NCI-H82 treated with DMSO at 0.1 percent for 48 hours (cell line): ENCODE results near the gene HSPB2.
"Not testable (repeated sequence)": the region's sequence is repeated elsewhere in the genome, so short reads cannot be mapped to it uniquely, and the experiment has no call there.

ENCODE experiments used
- DNase-seq: peaks from one replicate; lab custom pipeline; 2025; ENCODE audit not compliant: unreplicated experiment; lab: John Stamatoyannopoulos, UW

The HSPB2 gene

DNA sequence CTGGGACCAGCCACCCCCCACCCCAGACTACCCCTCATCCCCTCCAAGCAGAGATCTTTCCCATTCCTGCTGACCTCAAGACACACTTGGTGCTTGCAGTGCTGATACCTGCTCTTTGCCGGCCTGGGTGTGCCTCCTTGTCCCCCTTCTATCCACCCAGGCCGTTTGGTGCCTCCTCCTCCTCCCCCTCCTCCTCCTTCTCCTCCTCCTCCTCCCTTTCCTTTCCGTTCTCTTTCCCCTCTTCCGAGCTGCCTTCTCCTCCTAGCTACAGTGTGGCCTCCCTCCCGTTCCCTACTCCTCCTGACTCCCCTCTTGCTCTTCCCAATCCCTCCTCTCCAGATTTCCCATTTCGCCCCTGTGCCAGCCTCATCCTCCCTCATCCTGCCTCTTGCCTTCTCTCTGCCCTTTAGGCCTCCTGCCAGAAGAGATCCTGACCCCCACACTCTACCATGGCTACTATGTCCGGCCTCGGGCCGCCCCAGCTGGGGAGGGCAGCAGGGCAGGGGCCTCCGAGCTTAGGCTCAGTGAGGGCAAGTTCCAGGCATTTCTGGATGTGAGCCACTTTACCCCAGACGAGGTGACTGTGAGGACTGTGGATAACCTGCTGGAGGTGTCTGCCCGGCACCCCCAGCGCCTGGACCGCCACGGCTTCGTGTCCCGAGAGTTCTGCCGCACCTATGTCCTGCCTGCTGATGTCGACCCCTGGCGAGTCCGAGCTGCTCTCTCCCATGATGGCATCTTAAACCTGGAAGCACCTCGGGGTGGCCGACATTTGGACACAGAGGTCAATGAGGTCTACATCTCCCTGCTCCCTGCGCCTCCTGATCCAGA lies 712 bp downstream of the HSPB2 start:
- no peak for DNase-seq

GRCh38 chr11:111913997-111914396 lies 1.5 kb downstream of the HSPB2 start:
- DNase-seq, result no peak

DNA sequence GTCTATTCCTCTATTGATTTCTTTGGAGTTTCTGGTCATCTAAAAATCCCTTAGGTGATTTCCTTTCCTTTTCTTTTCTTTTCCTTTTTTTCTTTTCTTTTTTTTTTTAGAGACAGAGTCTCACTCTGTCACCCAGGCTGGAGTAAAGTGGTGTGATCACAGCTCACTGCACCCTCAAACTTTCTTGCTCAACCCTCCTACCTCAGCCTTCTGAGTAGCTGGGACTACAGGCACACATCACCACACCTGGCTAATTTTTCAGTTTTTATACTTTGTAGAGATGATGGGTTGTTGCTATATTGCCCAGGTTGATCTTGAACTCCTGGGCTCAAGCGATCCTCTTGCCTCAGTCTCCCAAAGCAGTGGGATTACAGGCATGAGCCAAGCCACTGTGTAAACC lies 4.2 kb downstream of the HSPB2 start:
- no peak for DNase-seq

- no peak for DNase-seq
Measured at GRCh38 chr11:111917312-111917711, 4.8 kb downstream of the HSPB2 start.

GRCh38 chr11:111917788-111918187 lies 5.3 kb downstream of the HSPB2 start:
- DNase-seq, result no peak

GRCh38 chr11:111918390-111919256 lies 6.1 kb downstream of the HSPB2 start, which contains the start of gene C11orf52:
Gene C11orf52 (plus strand): TSS chr11:111918913. CDS start chr11:111918973, 60 bp downstream.
- no peak for DNase-seq

GRCh38 chr11:111920908-111921307 lies 8.4 kb downstream of the HSPB2 start:
- DNase-seq, result no peak

DNA sequence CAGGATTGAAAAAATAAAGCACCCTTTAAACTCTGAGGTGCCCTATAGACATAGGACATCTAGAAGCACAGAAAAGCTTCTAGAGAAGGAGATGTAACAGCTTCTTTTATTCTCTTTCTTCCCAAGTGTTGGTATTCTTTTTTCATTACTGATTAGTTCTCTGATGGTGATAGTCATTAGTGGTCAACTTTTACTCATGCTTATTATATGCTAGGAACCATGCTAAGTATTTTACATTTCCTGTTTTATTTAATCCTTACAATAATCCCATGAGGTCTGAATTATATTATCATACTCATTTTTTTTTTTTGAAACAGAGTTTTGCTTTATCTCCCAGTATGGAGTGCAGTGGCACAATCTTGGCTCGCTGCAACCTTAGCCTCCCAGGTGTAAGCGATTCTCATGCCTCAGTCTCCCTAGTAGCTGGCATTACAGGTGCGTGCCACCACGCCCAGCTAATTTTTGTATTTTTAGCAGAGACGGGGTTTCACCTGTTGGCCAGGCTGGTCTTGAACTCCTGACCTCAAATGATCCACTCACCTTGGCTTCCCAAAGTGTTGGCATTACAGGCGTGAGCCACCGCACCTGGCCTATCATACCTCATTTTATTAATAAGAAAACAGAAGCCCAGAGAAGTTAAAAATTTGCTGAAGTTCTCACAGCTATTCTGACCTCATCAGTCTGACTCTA lies 9.2 kb downstream of the HSPB2 start:
- no peak for DNase-seq

DNA sequence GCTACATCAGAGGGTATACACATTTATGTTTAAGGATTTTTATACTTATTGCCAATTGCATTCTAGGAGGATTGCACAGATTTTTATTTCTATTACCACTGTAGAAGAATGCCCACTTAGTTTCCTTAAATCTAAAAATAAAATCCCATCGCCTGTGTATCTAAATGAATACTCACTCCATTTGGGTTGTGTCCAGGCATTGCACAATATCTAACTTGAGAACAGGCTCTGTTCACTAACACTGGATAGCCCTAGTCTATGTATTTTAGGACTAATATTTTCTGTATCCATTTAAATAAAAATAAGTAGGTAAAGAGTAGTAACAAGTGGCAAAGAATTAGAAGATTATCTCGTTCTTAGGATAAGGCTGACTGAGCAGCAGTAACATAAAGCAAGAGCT lies 10.3 kb downstream of the HSPB2 start:
- no peak for DNase-seq

- DNase-seq, result no peak
Measured at GRCh38 chr11:111923351-111923788, 10.8 kb downstream of the HSPB2 start.

GRCh38 chr11:111923951-111924350 lies 11.4 kb downstream of the HSPB2 start:
- no peak for DNase-seq

- DNase-seq, result no peak
Measured at GRCh38 chr11:111925953-111926352, 13.4 kb downstream of the HSPB2 start.

GRCh38 chr11:111926505-111927391 lies 14.2 kb downstream of the HSPB2 start:
- peak; percentile 83 for DNase-seq

DNA sequence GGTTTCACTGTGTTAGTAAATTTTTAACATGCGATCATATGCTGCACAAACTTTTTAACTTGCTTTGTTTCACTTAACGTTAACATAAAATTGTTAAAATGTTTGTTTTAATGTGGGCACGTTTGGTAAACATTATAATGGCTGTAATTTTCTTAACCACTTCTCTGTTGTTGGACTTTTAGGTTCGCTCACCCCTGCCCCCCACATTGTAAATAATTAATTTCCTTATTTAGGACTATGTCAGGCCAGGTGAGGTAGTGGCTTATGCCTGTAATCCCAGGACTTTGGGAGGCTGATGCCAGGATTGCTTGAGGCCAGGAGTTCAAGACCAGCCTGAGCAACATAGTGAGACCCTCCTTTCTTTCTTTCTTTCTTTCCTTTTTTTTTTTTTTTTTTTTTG lies 17.9 kb downstream of the HSPB2 start:
- DNase-seq, result no peak

DNA sequence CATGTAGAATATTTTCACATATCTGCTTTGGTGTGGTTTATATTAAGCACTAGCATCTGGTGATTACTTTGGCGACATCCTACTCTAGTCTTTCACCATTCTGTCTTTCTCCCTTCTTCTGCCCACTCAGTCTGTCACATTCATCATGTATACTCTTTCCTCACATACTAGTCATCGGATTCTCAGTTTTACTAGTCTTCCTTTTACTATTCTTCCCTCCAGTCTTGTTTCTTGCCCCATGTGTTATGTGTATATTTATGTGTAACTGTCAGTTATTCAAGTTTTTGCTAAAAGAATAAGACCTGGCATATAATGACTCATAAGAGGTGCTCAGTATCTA lies 20.0 kb downstream of the HSPB2 start:
- no peak for DNase-seq

DNA sequence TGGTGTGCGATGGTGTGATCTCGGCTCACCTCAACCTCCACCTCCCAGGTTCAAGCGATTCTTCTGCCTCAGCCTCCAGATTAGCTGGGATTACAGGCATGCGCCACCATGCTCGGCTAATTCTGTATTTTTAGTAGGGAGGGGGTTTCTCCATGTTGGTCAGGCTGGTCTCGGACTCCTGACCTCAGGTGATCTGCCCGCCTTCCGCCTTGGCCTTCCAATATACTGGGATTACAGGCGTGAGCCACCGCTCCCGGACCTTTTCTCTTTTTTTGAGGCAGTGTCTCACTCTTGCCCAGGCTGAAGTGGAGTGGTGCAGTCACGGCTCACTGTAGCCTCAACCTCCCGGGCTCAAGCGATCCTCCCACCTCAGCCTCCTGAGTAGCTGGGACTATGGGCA lies 20.6 kb downstream of the HSPB2 start:
- DNase-seq, result not testable (repeated sequence)

- DNase-seq, result no peak
Measured at GRCh38 chr11:111933872-111934271, 21.3 kb downstream of the HSPB2 start.

DNA sequence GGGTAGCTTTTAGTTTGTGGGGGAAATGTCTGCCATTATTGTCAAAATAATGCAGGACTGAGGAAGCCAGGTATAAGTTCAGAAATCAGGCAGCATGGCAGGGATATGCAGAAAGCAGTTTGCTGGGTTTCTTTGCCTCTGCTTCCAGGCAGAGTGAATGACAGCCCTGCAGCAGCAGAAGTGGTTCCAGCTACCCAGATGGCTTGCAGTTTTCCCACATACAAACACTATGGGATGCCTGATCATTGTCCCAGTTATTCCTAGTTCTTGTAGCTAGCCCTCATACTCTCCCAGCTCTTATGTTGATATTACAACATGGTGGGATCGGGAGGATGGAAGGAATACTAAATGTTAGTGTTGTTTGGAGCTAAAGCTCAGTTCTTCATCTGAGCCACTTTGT lies 21.8 kb downstream of the HSPB2 start:
- DNase-seq, result no peak

GRCh38 chr11:111935317-111936039 lies 22.9 kb downstream of the HSPB2 start:
- DNase-seq, result no peak

- peak; percentile 45 for DNase-seq
Measured at GRCh38 chr11:111936040-111936540, 23.6 kb downstream of the HSPB2 start.
